Measurements from ENCODE around the gene USP31. TPM values are rescaled to one million over a fixed set of nuclear protein-coding genes. Genes with fewer than 3 reads are reported as not detected.

Gene USP31
- total RNA-seq, 1 experiment from 2014 or later: 6.7 TPM

GRCh38 chr16:23160082-23160481 lies 10.8 kb upstream of the USP31 start:
- Histone ChIP-seq H3K4me2 (ENCODE audit: low read length) (no peak overlapping the region), H3K27ac (ENCODE audit: low read length) (no peak overlapping the region), H3F3A (ENCODE audit: low read length, unreplicated experiment) (no peaks in the 10 kb centered on the region), H2AFZ (ENCODE audit: low read length) (no peak overlapping the region), H3K4me3 (ENCODE audit: low read length) (no peak overlapping the region), H3K4me1 (ENCODE audit: insufficient read depth, low read length) (no peaks in the 10 kb centered on the region), H3K9me2 (replicated peaks; ENCODE audit: low read length) (no peaks in the 10 kb centered on the region), H3K9ac (ENCODE audit: low read length) (no peak overlapping the region), H3K79me2 (ENCODE audit: low read length) (no peaks in the 10 kb centered on the region), H3K36me3 (ENCODE audit: low read depth, low read length) (no peaks in the 10 kb centered on the region), H4K20me1 (ENCODE audit: low read length) (no peaks in the 10 kb centered on the region), H3K27me3 (ENCODE audit: low read length) (no peaks in the 10 kb centered on the region), H3K9me3 (ENCODE audit: low read length) (no peaks in the 10 kb centered on the region)
- BruUV-seq (replicated peaks): no TSS peak
- no peak for ATAC-seq
- intact Hi-C loops (cut with micrococcal nuclease): no loop called here
- TF ChIP-seq EZH2 (IDR thresholded peaks at IDR 0.05; ENCODE audit: low read length, unreplicated experiment) (no peak), CTCF (conservative IDR thresholded peaks at IDR 0.05; ENCODE audit: low read depth, low read length) (no peak), EZH2phosphoT487 (IDR thresholded peaks at IDR 0.05; ENCODE audit: borderline replicate concordance, low read length) (no peak)
- DNase-seq: no peak
- POLR2A ChIA-PET (ENCODE audit: unreplicated experiment): no interaction called here
- CTCF ChIA-PET: no interaction called here

GRCh38 chr16:23158114-23158513 lies 8.9 kb upstream of the USP31 start:
- CTCF ChIA-PET: no interaction called here
- Histone ChIP-seq H3K9ac (ENCODE audit: low read length) (no peak overlapping the region), H3K27me3 (ENCODE audit: low read length) (no peaks in the 10 kb centered on the region), H3K4me1 (ENCODE audit: insufficient read depth, low read length) (no peaks in the 10 kb centered on the region), H3K36me3 (ENCODE audit: low read depth, low read length) (no peaks in the 10 kb centered on the region), H3K4me3 (ENCODE audit: low read length) (no peak overlapping the region), H3K27ac (ENCODE audit: low read length) (no peak overlapping the region), H3K4me2 (ENCODE audit: low read length) (no peak overlapping the region), H3K9me2 (replicated peaks; ENCODE audit: low read length) (no peaks in the 10 kb centered on the region), H3F3A (ENCODE audit: low read length, unreplicated experiment) (no peaks in the 10 kb centered on the region), H4K20me1 (ENCODE audit: low read length) (no peaks in the 10 kb centered on the region), H3K9me3 (ENCODE audit: low read length) (no peaks in the 10 kb centered on the region), H3K79me2 (ENCODE audit: low read length) (no peaks in the 10 kb centered on the region), H2AFZ (ENCODE audit: low read length) (no peak overlapping the region)
- ATAC-seq (no peak), DNase-seq (no peak)
- POLR2A ChIA-PET (ENCODE audit: unreplicated experiment): no interaction called here
- no TSS peak for BruUV-seq (replicated peaks)
- intact Hi-C loops (cut with micrococcal nuclease): no loop called here
- TF ChIP-seq CTCF (conservative IDR thresholded peaks at IDR 0.05; ENCODE audit: low read depth, low read length) (no peak), EZH2 (IDR thresholded peaks at IDR 0.05; ENCODE audit: low read length, unreplicated experiment) (no peak), EZH2phosphoT487 (IDR thresholded peaks at IDR 0.05; ENCODE audit: borderline replicate concordance, low read length) (no peak)

GRCh38 chr16:23156946-23157460 lies 7.8 kb upstream of the USP31 start:
- H3K4me3 ChIP-seq (ENCODE audit: low read length): no peak overlapping the region
- no peaks in the 10 kb centered on the region for H3K9me3 ChIP-seq (ENCODE audit: low read length)
- no peaks in the 10 kb centered on the region for H3K79me2 ChIP-seq (ENCODE audit: low read length)
- no peak overlapping the region for H3K9ac ChIP-seq (ENCODE audit: low read length)
- no peak overlapping the region for H2AFZ ChIP-seq (ENCODE audit: low read length)
- no peak overlapping the region for H3K4me2 ChIP-seq (ENCODE audit: low read length)
- TF ChIP-seq CTCF (conservative IDR thresholded peaks at IDR 0.05; ENCODE audit: low read depth, low read length) (no peak), EZH2phosphoT487 (IDR thresholded peaks at IDR 0.05; ENCODE audit: borderline replicate concordance, low read length) (no peak), EZH2 (IDR thresholded peaks at IDR 0.05; ENCODE audit: low read length, unreplicated experiment) (no peak)
- ChIA-PET POLR2A (ENCODE audit: unreplicated experiment) (no interaction called here), CTCF (no interaction called here)
- H3K27me3 ChIP-seq (ENCODE audit: low read length): no peaks in the 10 kb centered on the region
- H3K4me1 ChIP-seq (ENCODE audit: insufficient read depth, low read length): no peaks in the 10 kb centered on the region
- ATAC-seq: no peak
- intact Hi-C loops (cut with micrococcal nuclease): no loop called here
- DNase-seq: no peak
- no peak overlapping the region for H3K27ac ChIP-seq (ENCODE audit: low read length)
- no peaks in the 10 kb centered on the region for H4K20me1 ChIP-seq (ENCODE audit: low read length)
- H3K9me2 ChIP-seq (replicated peaks; ENCODE audit: low read length): no peaks in the 10 kb centered on the region
- no peaks in the 10 kb centered on the region for H3F3A ChIP-seq (ENCODE audit: low read length, unreplicated experiment)
- H3K36me3 ChIP-seq (ENCODE audit: low read depth, low read length): no peaks in the 10 kb centered on the region
- BruUV-seq (replicated peaks): no TSS peak
